ENCODE data around the gene IL2RA.

Gene IL2RA

DNA sequence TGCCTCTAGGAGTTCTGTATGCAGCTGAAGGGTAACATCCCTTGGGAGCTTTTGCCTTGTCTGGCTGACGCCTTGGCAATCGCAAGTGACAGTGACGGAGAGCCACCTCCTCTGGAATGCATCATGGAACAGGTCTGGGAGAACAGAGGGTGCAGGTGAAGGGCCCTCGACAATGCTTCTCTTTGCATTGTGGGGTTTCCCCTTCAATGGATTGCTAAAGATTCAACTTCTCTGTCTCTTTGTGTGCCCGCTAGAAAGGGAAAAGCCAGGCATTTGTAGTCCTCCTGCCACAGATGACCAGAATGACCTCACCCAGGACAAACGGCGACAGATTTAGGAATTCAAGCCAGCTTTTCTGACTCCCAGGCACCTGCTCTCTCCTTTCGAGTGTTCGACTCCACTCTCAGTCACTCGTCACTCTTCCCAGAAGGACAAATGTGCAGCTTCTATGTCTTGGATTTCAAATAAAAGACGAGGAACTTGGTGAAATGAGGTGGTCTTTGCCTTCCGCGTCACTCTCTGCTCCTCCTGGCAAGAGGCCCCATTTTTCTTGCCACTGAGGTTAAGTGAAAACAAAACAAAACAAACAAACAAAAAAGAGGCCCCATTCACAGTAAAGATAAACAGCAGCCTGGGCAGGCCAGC lies 26.1 kb downstream of the IL2RA start:
- Histone ChIP-seq H3K36me3 (no peaks in the 10 kb centered on the region), H3K9me3 (ENCODE audit: severe bottlenecking) (no peaks in the 10 kb centered on the region), H3K27me3 (ENCODE audit: insufficient read depth, low read depth, severe bottlenecking) (peaks cover 4% of the 10 kb centered on the region), H3K4me3 (ENCODE audit: low read depth, low read length) (no peak overlapping the region), H3K27ac (no peak overlapping the region)
- TF ChIP-seq CTCF (IDR thresholded peaks at IDR 0.05; ENCODE audit: low read depth, low read length), result no peak
- DNase-seq, result no peak

- no peak overlapping the region for H3K27ac ChIP-seq
- no peak for DNase-seq
- H3K9me3 ChIP-seq (ENCODE audit: severe bottlenecking), result no peaks in the 10 kb centered on the region
- TF ChIP-seq CTCF (IDR thresholded peaks at IDR 0.05; ENCODE audit: low read depth, low read length), result no peak
- peaks cover 4% of the 10 kb centered on the region for H3K27me3 ChIP-seq (ENCODE audit: insufficient read depth, low read depth, severe bottlenecking)
- H3K36me3 ChIP-seq, result no peaks in the 10 kb centered on the region
- H3K4me3 ChIP-seq (ENCODE audit: low read depth, low read length), result no peak overlapping the region
These were observed 26.9 kb downstream of the IL2RA start for GRCh38 chr10:6035101-6035834.

DNA sequence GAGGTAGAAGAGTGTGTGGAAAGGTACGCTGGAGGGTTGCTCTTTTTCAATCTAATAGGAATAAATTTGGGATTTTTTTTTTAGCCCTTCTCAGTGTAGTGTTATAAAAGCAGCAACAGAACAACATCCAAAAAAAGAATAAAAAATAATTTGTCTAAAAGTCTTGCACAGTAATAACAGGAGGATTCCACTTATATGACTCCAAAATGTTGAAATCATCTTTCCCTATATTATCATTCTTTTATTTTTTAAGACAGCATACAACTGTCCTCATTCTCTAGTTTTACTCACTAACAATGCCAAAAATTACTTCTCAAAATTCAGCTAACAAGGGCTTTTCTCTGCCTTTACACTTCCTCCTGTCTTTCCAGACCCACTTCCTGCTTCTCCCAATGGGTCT lies 27.8 kb downstream of the IL2RA start:
- Histone ChIP-seq H3K27ac (no peak overlapping the region), H3K4me3 (ENCODE audit: low read depth, low read length) (no peak overlapping the region), H3K9me3 (ENCODE audit: severe bottlenecking) (no peaks in the 10 kb centered on the region), H3K36me3 (no peaks in the 10 kb centered on the region), H3K27me3 (ENCODE audit: insufficient read depth, low read depth, severe bottlenecking) (peaks cover 4% of the 10 kb centered on the region)
- no peak for DNase-seq
- no peak for TF ChIP-seq CTCF (IDR thresholded peaks at IDR 0.05; ENCODE audit: low read depth, low read length)

DNA sequence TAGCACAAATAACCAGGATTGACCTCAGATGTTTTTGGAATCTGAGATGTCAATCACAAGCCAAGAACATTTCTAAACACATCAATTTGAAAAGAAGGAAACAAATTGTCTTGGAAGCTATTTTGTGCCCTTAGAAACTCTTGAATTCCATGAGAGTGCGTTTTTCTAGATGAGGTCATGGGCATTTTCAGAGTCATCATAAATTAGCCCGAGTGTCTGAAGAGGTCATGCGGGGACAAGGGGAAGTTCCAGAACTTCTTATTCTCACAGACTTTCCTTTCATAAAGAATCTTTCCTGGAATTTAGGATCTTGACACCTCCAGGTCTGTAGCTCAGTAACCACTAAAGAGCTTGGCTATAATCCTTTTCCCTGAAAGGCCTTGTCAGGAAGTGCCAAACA lies 28.2 kb downstream of the IL2RA start:
- DNase-seq, result no peak
- no peak for TF ChIP-seq CTCF (IDR thresholded peaks at IDR 0.05; ENCODE audit: low read depth, low read length)
- no peak overlapping the region for H3K4me3 ChIP-seq (ENCODE audit: low read depth, low read length)
- H3K27me3 ChIP-seq (ENCODE audit: insufficient read depth, low read depth, severe bottlenecking), result peaks cover 4% of the 10 kb centered on the region
- H3K36me3 ChIP-seq, result no peaks in the 10 kb centered on the region
- no peak overlapping the region for H3K27ac ChIP-seq
- no peaks in the 10 kb centered on the region for H3K9me3 ChIP-seq (ENCODE audit: severe bottlenecking)

GRCh38 chr10:6030940-6031339 lies 31.2 kb downstream of the IL2RA start:
- Histone ChIP-seq H3K36me3 (no peaks in the 10 kb centered on the region), H3K27me3 (ENCODE audit: insufficient read depth, low read depth, severe bottlenecking) (peaks cover 4% of the 10 kb centered on the region), H3K4me3 (ENCODE audit: low read depth, low read length) (no peak overlapping the region), H3K27ac (no peak overlapping the region), H3K9me3 (ENCODE audit: severe bottlenecking) (no peaks in the 10 kb centered on the region)
- no peak for DNase-seq
- TF ChIP-seq CTCF (IDR thresholded peaks at IDR 0.05; ENCODE audit: low read depth, low read length), result no peak
